DND-41 (cell line): ENCODE measurements around the gene SSTR3.
"Not testable (repeated sequence)": the region's sequence is repeated elsewhere in the genome, so short reads cannot be mapped to it uniquely, and the experiment has no call there.

Source experiments
- ATAC-seq: fragments of 200-7000 bp; cut with Tn5 transposase; 3 replicates; pipeline ENCODE4 v1.9.1; 2021; ENCODE audit warnings: low read depth; ENCODE audit not compliant: insufficient read depth
- DNase-seq: peaks from one replicate; pipeline ENCODE4 v3.0.0-alpha.2; 2020
- H2AFZ ChIP-seq: 2 replicates; pipeline ENCODE4 v1.6.0; 2012; ENCODE audit warnings: low read depth, low read length
- H3K27ac ChIP-seq: 2 replicates; pipeline ENCODE4 v1.5.1; 2012; ENCODE audit warnings: low read length, inconsistent platforms
- H3K27me3 ChIP-seq: fragments of 200-600 bp; sonication (generic); 2 replicates; pipeline ENCODE4 v1.6.0; 2012; ENCODE audit warnings: low read length, mild to moderate bottlenecking, inconsistent platforms; ENCODE audit not compliant: insufficient read depth, poor library complexity
- H3K36me3 ChIP-seq: 2 replicates; pipeline ENCODE4 v1.5.1; 2012; ENCODE audit warnings: low read length, inconsistent platforms; ENCODE audit not compliant: insufficient read depth
- H3K4me1 ChIP-seq: 2 replicates; pipeline ENCODE4 v1.5.1; 2012; ENCODE audit warnings: mild to moderate bottlenecking, low read length; ENCODE audit not compliant: insufficient read depth
- H3K4me2 ChIP-seq: 2 replicates; pipeline ENCODE4 v1.6.0; 2012; ENCODE audit warnings: mild to moderate bottlenecking, moderate library complexity, low read length, inconsistent platforms; ENCODE audit not compliant: insufficient read depth
- H3K4me3 ChIP-seq, 2 experiments: fragments of 200-600 bp in 1 of 2; shearing (Covaris generic) in 1 of 2; 2 replicates each; pipeline ENCODE4 v1.5.1; 2012 to 2016; ENCODE audit warnings: inconsistent platforms in 2 of 2, low read length in 2 of 2, mild to moderate bottlenecking in 2 of 2, low read depth in 1 of 2, moderate library complexity in 1 of 2
- H3K79me2 ChIP-seq: 2 replicates; pipeline ENCODE4 v1.6.0; 2012; ENCODE audit warnings: low read length, inconsistent platforms; ENCODE audit not compliant: insufficient read depth
- H3K9ac ChIP-seq: 2 replicates; pipeline ENCODE4 v1.6.0; 2012; ENCODE audit warnings: low read depth, mild to moderate bottlenecking, inconsistent platforms, low read length, moderate library complexity
- H3K9me3 ChIP-seq: 2 replicates; pipeline ENCODE4 v1.5.1; 2012; ENCODE audit warnings: low read length, moderate library complexity, mild to moderate bottlenecking, inconsistent platforms; ENCODE audit not compliant: insufficient read depth, severe bottlenecking
- H4K20me1 ChIP-seq: 2 replicates; pipeline ENCODE4 v1.6.0; 2012; ENCODE audit warnings: low read length; ENCODE audit not compliant: insufficient read depth
- EZH2 ChIP-seq: IDR thresholded peaks from 3 replicates; pipeline ENCODE4 v1.6.1; 2012; ENCODE audit warnings: borderline replicate concordance, low read depth, mild to moderate bottlenecking, moderate library complexity, low read length, inconsistent platforms; ENCODE audit not compliant: severe bottlenecking
- TF ChIP-seq, protein P1 (sequence below): IDR thresholded peaks from 2 replicates; pipeline ENCODE4 v1.5.1; 2012; ENCODE audit warnings: borderline replicate concordance, low read length, moderate library complexity, mild to moderate bottlenecking; ENCODE audit not compliant: poor library complexity, severe bottlenecking; ENCODE audit errors: extremely low read depth

The SSTR3 gene

DNA sequence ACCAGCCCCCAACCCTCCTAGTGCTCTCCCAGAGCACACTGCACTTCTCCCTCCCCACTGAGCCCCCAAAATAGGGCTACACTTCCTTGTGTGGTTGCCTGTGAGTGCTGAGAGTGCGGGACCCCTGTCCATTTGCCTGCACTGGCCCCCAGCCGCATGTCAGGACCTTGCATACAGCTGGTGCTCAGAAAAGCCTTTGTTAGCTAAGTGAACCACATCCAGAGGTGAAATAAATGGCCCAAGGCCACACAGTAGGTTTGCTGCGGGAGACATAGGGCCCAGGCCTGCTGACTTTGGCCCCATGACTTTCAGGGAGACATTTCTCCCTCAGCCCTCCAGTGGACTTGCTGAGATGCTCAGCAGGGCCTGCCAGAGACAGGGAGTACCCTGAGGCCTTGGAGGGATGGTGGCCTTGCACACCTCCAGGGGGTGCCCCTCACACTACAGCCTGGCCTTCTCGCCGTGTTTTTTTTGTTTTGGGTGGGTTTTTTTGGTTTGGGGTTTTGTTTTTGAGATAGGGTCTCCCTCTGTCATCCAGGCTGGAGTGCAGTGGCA is 10.2 kb downstream of the SSTR3 start:
- no peaks in the 10 kb centered on the region; the same call in 1 of the 2 replicates for H3K36me3 ChIP-seq

DNA sequence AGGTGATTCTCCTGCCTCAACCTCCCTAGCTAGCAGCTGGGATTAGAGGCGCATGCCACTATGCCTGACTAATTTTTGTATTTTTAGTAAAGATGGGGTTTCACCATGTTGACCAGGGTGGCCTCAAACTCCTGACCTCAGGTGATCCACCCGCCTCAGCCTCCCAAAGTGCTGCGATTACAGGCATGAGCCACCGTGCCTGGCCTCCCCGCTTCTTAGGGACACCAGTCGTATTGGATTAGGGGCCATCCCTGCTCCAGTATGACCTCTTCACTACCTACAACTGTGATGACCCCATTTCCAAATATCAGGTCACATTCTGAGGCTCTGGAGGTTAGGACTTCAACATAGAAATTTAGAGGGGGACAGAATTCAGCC is 10.8 kb downstream of the SSTR3 start:
- H3K4me1 ChIP-seq: peaks cover 18% of the 10 kb centered on the region
- DNase-seq, H3K36me3 ChIP-seq, H3K4me2 ChIP-seq, H3K27ac ChIP-seq, H4K20me1 ChIP-seq, H3K79me2 ChIP-seq, ATAC-seq, H2AFZ ChIP-seq, H3K27me3 ChIP-seq, H3K4me3 ChIP-seq, H3K9ac ChIP-seq, H3K9me3 ChIP-seq: not testable (repeated sequence)

More for the DNA sequence above, 10.2 kb downstream of the SSTR3 start:
- no peak for ATAC-seq
- H3K4me3 ChIP-seq: no peak overlapping the region
- H3K4me2 ChIP-seq: no peak overlapping the region
- TF ChIP-seq, protein P1, sequence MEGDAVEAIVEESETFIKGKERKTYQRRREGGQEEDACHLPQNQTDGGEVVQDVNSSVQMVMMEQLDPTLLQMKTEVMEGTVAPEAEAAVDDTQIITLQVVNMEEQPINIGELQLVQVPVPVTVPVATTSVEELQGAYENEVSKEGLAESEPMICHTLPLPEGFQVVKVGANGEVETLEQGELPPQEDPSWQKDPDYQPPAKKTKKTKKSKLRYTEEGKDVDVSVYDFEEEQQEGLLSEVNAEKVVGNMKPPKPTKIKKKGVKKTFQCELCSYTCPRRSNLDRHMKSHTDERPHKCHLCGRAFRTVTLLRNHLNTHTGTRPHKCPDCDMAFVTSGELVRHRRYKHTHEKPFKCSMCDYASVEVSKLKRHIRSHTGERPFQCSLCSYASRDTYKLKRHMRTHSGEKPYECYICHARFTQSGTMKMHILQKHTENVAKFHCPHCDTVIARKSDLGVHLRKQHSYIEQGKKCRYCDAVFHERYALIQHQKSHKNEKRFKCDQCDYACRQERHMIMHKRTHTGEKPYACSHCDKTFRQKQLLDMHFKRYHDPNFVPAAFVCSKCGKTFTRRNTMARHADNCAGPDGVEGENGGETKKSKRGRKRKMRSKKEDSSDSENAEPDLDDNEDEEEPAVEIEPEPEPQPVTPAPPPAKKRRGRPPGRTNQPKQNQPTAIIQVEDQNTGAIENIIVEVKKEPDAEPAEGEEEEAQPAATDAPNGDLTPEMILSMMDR: no peak
- no peak for TF ChIP-seq EZH2
- no peaks in the 10 kb centered on the region for H3K27me3 ChIP-seq
- H3K27ac ChIP-seq: no peak overlapping the region
- DNase-seq: no peak
- no peaks in the 10 kb centered on the region for H4K20me1 ChIP-seq
- peaks cover 7% of the 10 kb centered on the region for H3K79me2 ChIP-seq
- no peaks in the 10 kb centered on the region for H3K9me3 ChIP-seq
- no peak overlapping the region for H2AFZ ChIP-seq
- peaks cover 18% of the 10 kb centered on the region for H3K4me1 ChIP-seq
- 0 out of 2 replicates have a peak overlapping the region, but pooled peaks have one; percentile 18 for H3K9ac ChIP-seq

DNA sequence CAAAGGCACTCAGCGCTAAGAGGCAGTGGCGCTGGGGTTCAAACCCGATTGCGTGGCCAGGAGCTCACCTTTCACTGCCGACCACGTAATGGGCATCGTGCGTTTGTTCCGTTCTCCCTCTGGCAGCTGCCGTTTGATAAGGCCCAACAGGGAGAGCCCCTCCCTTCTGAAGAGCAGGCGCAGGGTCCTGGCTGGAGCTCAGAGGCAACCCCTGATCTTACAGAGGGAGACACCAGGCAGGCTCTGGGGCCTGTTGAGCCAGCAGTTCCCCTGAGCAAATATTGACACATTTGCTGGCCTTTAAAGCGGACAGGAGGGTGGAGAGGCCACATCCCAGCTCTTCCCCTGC is 12.5 kb downstream of the SSTR3 start:
- peaks cover 18% of the 10 kb centered on the region for H3K4me1 ChIP-seq
- H3K9me3 ChIP-seq: no peaks in the 10 kb centered on the region
- ATAC-seq: no peak
- no peaks in the 10 kb centered on the region; the same call in 1 of the 2 replicates for H3K36me3 ChIP-seq
- H4K20me1 ChIP-seq: no peaks in the 10 kb centered on the region
- no peak for DNase-seq
- H3K27me3 ChIP-seq: no peaks in the 10 kb centered on the region
- peaks cover 7% of the 10 kb centered on the region for H3K79me2 ChIP-seq
- H3K4me3 ChIP-seq: peak overlapping the region in 1 of 2 experiments; percentile 40; a peak in 2 of 4 replicates
- peak overlapping the region; percentile 86 for H3K4me2 ChIP-seq
- TF ChIP-seq, protein P1: no peak
- no peak for TF ChIP-seq EZH2
- peak overlapping the region; percentile 75 for H2AFZ ChIP-seq
- peak overlapping the region; percentile 58 for H3K27ac ChIP-seq
- peak overlapping the region; percentile 83 for H3K9ac ChIP-seq

DNA sequence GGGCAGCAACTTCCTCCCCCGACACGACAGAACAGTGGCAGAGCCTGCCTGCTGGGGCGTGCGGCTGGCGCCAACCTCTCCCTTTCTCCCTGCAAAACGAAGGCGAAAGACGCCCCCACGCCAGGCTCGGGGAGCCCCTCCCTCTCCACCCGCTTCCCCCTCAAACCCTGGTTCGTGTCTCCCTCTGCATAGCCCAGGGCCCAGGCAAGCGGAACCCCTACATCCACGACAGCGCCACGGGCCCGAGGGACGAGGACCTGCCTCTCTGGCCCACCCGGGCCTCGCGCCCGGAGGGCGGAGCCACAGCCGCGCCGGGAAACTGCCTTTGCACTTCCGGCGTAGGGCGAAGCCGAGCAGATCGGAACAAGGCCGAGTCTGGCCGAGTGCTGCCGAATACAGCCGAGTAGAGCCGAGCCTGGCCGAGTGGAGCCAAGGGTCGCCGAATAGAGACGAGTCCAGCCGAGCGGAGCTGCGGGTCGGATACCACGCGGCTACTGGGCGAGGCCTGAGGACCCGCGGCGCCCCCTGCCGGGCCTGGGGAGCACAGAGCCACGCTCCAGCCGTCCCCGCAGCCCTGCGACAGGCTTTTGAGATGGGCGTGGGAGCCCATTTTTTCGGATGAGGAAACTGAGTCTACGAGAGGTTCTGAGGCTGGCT is 13.0 kb downstream of the SSTR3 start:
- Histone ChIP-seq H3K4me1 (peaks cover 18% of the 10 kb centered on the region), H3K4me2 (peak overlapping the region; percentile 86), H2AFZ (peak overlapping the region; percentile 82), H3K27ac (peak overlapping the region; percentile 88), H3K27me3 (no peaks in the 10 kb centered on the region), H4K20me1 (no peaks in the 10 kb centered on the region), H3K9me3 (no peaks in the 10 kb centered on the region), H3K36me3 (no peaks in the 10 kb centered on the region; the same call in 1 of the 2 replicates), H3K4me3 (peak overlapping the region; percentile 48 to 64), H3K79me2 (peaks cover 7% of the 10 kb centered on the region), H3K9ac (peak overlapping the region; percentile 83)
- peak; percentile 100 for DNase-seq
- TF ChIP-seq, protein P1: peak; percentile 85
- no peak for TF ChIP-seq EZH2
- peak; percentile 95 for ATAC-seq
